PC-9 (cell line): Measurements from ENCODE around the gene PSMB3. TPM values are rescaled to one million over a fixed set of nuclear protein-coding genes. Genes with fewer than 3 reads are reported as not detected.

ENCODE experiments used
- BruUV-seq: library from RNA; stranded (reverse); fragments of 400-500 nt; replicated peaks from 2 replicates; lab custom pipeline; 2021; lab: Mats Ljungman, UMichigan
- CTCF ChIA-PET: fragments of 300-600 bp; sonication (Branson Sonifier 250); formaldehyde crosslinking; loops from one replicate; lab custom pipeline; 2022; ENCODE audit warnings: antibody characterized with exemption; lab: Charles Lee
- POLR2A ChIA-PET: fragments of 300-600 bp; sonication (Branson Sonifier 250); formaldehyde crosslinking; loops from one replicate; lab custom pipeline; 2022; ENCODE audit warnings: antibody characterized with exemption; ENCODE audit not compliant: unreplicated experiment; lab: Charles Lee
- DNase-seq, 2 experiments: peaks; one replicate each; pipeline versions ENCODE4 v3.0.0 to v3.0.0-alpha.2; 2015 to 2022; ENCODE audit warnings: mixed read lengths in 1 of 2
- H2AFZ ChIP-seq: fragments of 200-600 bp; sonication (generic); 2 replicates; pipeline ENCODE4 v1.8.1; 2017; ENCODE audit warnings: antibody characterized with exemption
- H3F3A ChIP-seq: fragments of 200-600 bp; sonication (generic); 2 replicates; pipeline ENCODE4 v1.8.1; 2017; ENCODE audit warnings: antibody characterized with exemption, mild to moderate bottlenecking, low read depth; ENCODE audit not compliant: insufficient read depth
- H3K27ac ChIP-seq: fragments of 200-600 bp; sonication (generic); 2 replicates; pipeline ENCODE4 v1.6.1; 2016; ENCODE audit warnings: mixed run types
- H3K27me3 ChIP-seq: fragments of 200-600 bp; sonication (generic); 2 replicates; pipeline ENCODE4 v1.6.1; 2016; ENCODE audit warnings: low read depth, mixed run types; ENCODE audit not compliant: insufficient read depth
- H3K36me3 ChIP-seq: fragments of 200-600 bp; sonication (generic); 2 replicates; pipeline ENCODE4 v1.6.1; 2016; ENCODE audit warnings: low read depth, mixed run types
- H3K4me1 ChIP-seq: fragments of 200-600 bp; sonication (generic); replicated peaks from 2 replicates; pipeline ENCODE4 v1.6.1; 2016; ENCODE audit warnings: mixed run types; ENCODE audit not compliant: insufficient read depth
- H3K4me2 ChIP-seq: fragments of 200-600 bp; sonication (generic); 2 replicates; pipeline ENCODE4 v1.6.1; 2017; ENCODE audit warnings: mixed run types
- H3K4me3 ChIP-seq: fragments of 200-600 bp; sonication (generic); 2 replicates; pipeline ENCODE4 v1.6.1; 2016; ENCODE audit warnings: mixed run types
- H3K79me2 ChIP-seq: fragments of 200-600 bp; sonication (generic); 2 replicates; pipeline ENCODE4 v1.6.1; 2017; ENCODE audit warnings: low read depth, mixed run types
- H3K9me2 ChIP-seq: fragments of 200-600 bp; sonication (generic); 2 replicates; pipeline ENCODE4 v1.8.1; 2017; ENCODE audit warnings: mild to moderate bottlenecking; ENCODE audit not compliant: insufficient read depth
- H3K9me3 ChIP-seq: fragments of 200-600 bp; sonication (generic); 2 replicates; pipeline ENCODE4 v1.8.1; 2016; ENCODE audit warnings: low read depth; ENCODE audit not compliant: insufficient read depth
- H4K20me1 ChIP-seq: fragments of 200-600 bp; sonication (generic); 2 replicates; pipeline ENCODE4 v1.8.1; 2017; ENCODE audit not compliant: insufficient read depth
- CTCF ChIP-seq: fragments of 200-600 bp; sonication (generic); conservative IDR thresholded peaks from 2 replicates; pipeline ENCODE4 v1.6.1; 2017; ENCODE audit warnings: mixed run types, antibody characterized with exemption, mild to moderate bottlenecking, moderate library complexity
- EZH2 ChIP-seq: fragments of 200-600 bp; sonication (generic); IDR thresholded peaks from 2 replicates; pipeline ENCODE4 v1.8.0; 2017; ENCODE audit warnings: antibody characterized with exemption, low read depth
- intact Hi-C: fragments of 100-400 bp; cut with micrococcal nuclease; formaldehyde crosslinking; loops from one replicate; pipeline ENCODE4 v1.10.0; 2022; ENCODE audit not compliant: unreplicated experiment
- total RNA-seq: library from RNA; stranded (reverse); gene quantifications from 2 replicates; pipeline ENCODE4 v1.2.3, GENCODE V29; 2021

Gene PSMB3
- total RNA-seq, 1 experiment from 2014 or later: 262 TPM

GRCh38 chr17:38798614-38799500 is 46.3 kb downstream of the PSMB3 start:
- ChIA-PET POLR2A (interaction anchor here (0.6 to 0.7 kb wide), 2 partner anchors 8 to 347 kb away, joined by 4 to 13 read pairs; no protein-coding TSS in a partner anchor), CTCF (no interaction called here)
- Histone ChIP-seq H3K4me3 (peak overlapping the region; percentile 92), H3K27ac (0 out of 2 replicates have a peak overlapping the region, but pooled peaks have one; percentile 44), H3K36me3 (peaks cover 26% of the 10 kb centered on the region; the same call in 1 of the 2 replicates), H3K9me3 (no peaks in the 10 kb centered on the region), H3K4me2 (peak overlapping the region; percentile 81), H3F3A (peaks cover 34% of the 10 kb centered on the region), H3K9me2 (no peaks in the 10 kb centered on the region), H2AFZ (peak overlapping the region; percentile 63), H3K79me2 (peaks cover 49% of the 10 kb centered on the region), H3K4me1 (peaks cover 23% of the 10 kb centered on the region), H4K20me1 (peaks cover 19% of the 10 kb centered on the region), H3K27me3 (no peaks in the 10 kb centered on the region)
- intact Hi-C loops: loop anchor here (5.0 kb wide), 1 partner anchor 47 kb away; the partner anchor contains the start of gene PSMB3
- no TSS peak for BruUV-seq
- DNase-seq: peak in 1 of 2 experiments; percentile 11
- TF ChIP-seq EZH2: no peak
- no peak for TF ChIP-seq CTCF

GRCh38 chr17:38799501-38800236 is 47.1 kb downstream of the PSMB3 start, which contains the start of gene PIP4K2B:
Gene PIP4K2B (minus strand): TSS chr17:38799556. CDS start chr17:38799424, 132 bp downstream.
- Histone ChIP-seq H3K27me3 (no peaks in the 10 kb centered on the region), H3K4me1 (peaks cover 23% of the 10 kb centered on the region), H3F3A (peaks cover 34% of the 10 kb centered on the region), H3K79me2 (peaks cover 44% of the 10 kb centered on the region), H3K9me2 (no peaks in the 10 kb centered on the region), H3K4me2 (peak within 1 kb of the TSS; percentile 81), H3K4me3 (peak within 1 kb of the TSS; percentile 92), H3K36me3 (peaks cover 30% of the 10 kb centered on the region), H3K27ac (peak within 1 kb of the TSS; percentile 96), H3K9me3 (no peaks in the 10 kb centered on the region), H2AFZ (peak within 1 kb of the TSS; percentile 69), H4K20me1 (peaks cover 19% of the 10 kb centered on the region)
- TF ChIP-seq EZH2 (no peak), CTCF (no peak)
- peak; percentile 89 to 95 for DNase-seq
- POLR2A ChIA-PET: interaction anchor here (0.6 to 0.7 kb wide), 3 partner anchors 13 to 102 kb away, joined by 3 to 5 read pairs (median 3); no protein-coding TSS in a partner anchor
- CTCF ChIA-PET: no interaction called here
- BruUV-seq: TSS peak; percentile 89
- intact Hi-C loops: loop anchor here (5.0 to 10.0 kb wide), 2 partner anchors 47 to 65 kb away; partner anchors contain the start of gene PSMB3
